H1 (cell line): ENCODE measurements around the gene LIMS1.

Source experiments
- ATF3 ChIP-seq: IDR thresholded peaks from 2 replicates; pipeline ENCODE4 v1.6.1; 2011; ENCODE audit warnings: low read depth, mild to moderate bottlenecking, low read length; ENCODE audit not compliant: insufficient read depth
- CHD2 ChIP-seq: IDR thresholded peaks from 2 replicates; pipeline ENCODE4 v1.6.1; 2012; ENCODE audit warnings: low read length, improper control_type of control experiment
- CTCF ChIP-seq, 3 experiments: IDR thresholded peaks; 1 replicate in 2 of 3; 2 replicates in 1 of 3; pipeline versions ENCODE4 v1.5.1 to v1.6.1; 2011; ENCODE audit warnings: low read length in 3 of 3, mild to moderate bottlenecking in 3 of 3, inconsistent platforms in 2 of 3, low read depth in 1 of 3, moderate library complexity in 1 of 3; ENCODE audit not compliant: insufficient read depth in 1 of 3; ENCODE audit errors: control extremely low read depth in 1 of 3
- EZH2 ChIP-seq: fragments of 200-600 bp; sonication (generic); IDR thresholded peaks from 2 replicates; pipeline ENCODE4 v1.7.1; 2012; ENCODE audit warnings: low read depth, mild to moderate bottlenecking, moderate library complexity, low read length, inconsistent platforms; ENCODE audit not compliant: severe bottlenecking
- GTF2F1 ChIP-seq: IDR thresholded peaks from 2 replicates; pipeline ENCODE4 v1.6.1; 2012; ENCODE audit warnings: low read depth, low read length, improper control_type of control experiment, borderline replicate concordance
- JUND ChIP-seq: IDR thresholded peaks from 2 replicates; pipeline ENCODE4 v1.6.1; 2011; ENCODE audit warnings: mild to moderate bottlenecking, improper control_type of control experiment, low read length
- POLR2A ChIP-seq, 2 experiments: IDR thresholded peaks; 1 replicate in 1 of 2; 2 replicates in 1 of 2; pipeline ENCODE4 v1.6.1; 2011; ENCODE audit warnings: low read depth in 2 of 2, low read length in 2 of 2, mild to moderate bottlenecking in 2 of 2; ENCODE audit errors: control extremely low read depth in 1 of 2
- POLR2AphosphoS5 ChIP-seq: IDR thresholded peaks from 2 replicates; pipeline ENCODE4 v1.6.1; 2011; ENCODE audit warnings: low read depth, low read length
- RFX5 ChIP-seq: IDR thresholded peaks from 2 replicates; pipeline ENCODE4 v1.6.1; 2011; ENCODE audit warnings: low read depth, low read length, improper control_type of control experiment, borderline replicate concordance
- TF ChIP-seq, protein P1 (sequence below): IDR thresholded peaks from 2 replicates; pipeline ENCODE4 v1.6.1; 2012; ENCODE audit warnings: inconsistent platforms

DNA sequence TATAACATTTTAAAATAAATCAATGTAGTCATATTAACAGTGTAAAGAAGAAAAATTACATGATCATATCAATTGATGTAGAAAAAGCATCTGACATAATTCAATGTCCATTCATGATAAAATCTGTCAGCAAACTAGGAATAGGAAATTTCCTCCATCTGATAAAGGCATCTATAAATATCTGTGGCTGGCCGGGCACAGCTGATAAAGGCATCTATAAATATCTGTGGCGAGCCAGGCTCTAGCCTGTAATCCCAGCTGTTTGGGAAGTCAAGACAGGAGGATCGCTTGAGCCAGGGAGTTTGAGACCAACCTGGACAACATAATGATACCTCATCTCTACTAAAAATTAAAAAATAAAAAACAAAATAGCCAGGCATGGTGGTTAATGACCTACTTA, 166.9 kb downstream of the LIMS1 start:
- TF ChIP-seq POLR2A (IDR thresholded peaks at IDR 0.05; ENCODE audit: control extremely low read depth in 1 of 2, low read depth in 2 of 2, low read length in 2 of 2) (no peak), POLR2AphosphoS5 (no peak), JUND (no peak), CTCF (IDR thresholded peaks at IDR 0.05; ENCODE audit: control extremely low read depth in 1 of 3, insufficient read depth in 1 of 3, low read depth in 1 of 3, low read length in 3 of 3) (no peak), CHD2 (no peak), RFX5 (no peak), EZH2 (no peak), ATF3 (no peak), GTF2F1 (no peak)
- TF ChIP-seq, protein P1, sequence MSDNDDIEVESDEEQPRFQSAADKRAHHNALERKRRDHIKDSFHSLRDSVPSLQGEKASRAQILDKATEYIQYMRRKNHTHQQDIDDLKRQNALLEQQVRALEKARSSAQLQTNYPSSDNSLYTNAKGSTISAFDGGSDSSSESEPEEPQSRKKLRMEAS, result no peak
